Endodermal cell (in vitro differentiated cells): ENCODE results near the gene TMEM205. TPM values are rescaled to one million over a fixed set of nuclear protein-coding genes. Genes with fewer than 3 reads are reported as not detected.

Experiments
- DNase-seq: peaks from one replicate; pipeline ENCODE4 v3.0.0-alpha.2; 2017
- H3K27ac ChIP-seq: 2 replicates; pipeline ENCODE4 v1.5.1; 2013; ENCODE audit warnings: mild to moderate bottlenecking, low read depth, low read length, moderate library complexity
- H3K27me3 ChIP-seq: 2 replicates; pipeline ENCODE4 v1.6.1; 2013; ENCODE audit warnings: mild to moderate bottlenecking, low read length, moderate library complexity; ENCODE audit not compliant: insufficient read depth, control insufficient read depth, poor library complexity, severe bottlenecking
- H3K36me3 ChIP-seq: 2 replicates; pipeline ENCODE4 v1.7.0; 2013; ENCODE audit warnings: mild to moderate bottlenecking, low read length, moderate library complexity; ENCODE audit not compliant: control insufficient read depth, insufficient read depth
- H3K4me1 ChIP-seq: one replicate; pipeline ENCODE4 v1.7.0; 2013; ENCODE audit warnings: low read length; ENCODE audit not compliant: control insufficient read depth, insufficient read depth
- H3K4me3 ChIP-seq: 2 replicates; pipeline ENCODE4 v1.5.1; 2013; ENCODE audit warnings: mild to moderate bottlenecking, low read length, moderate library complexity
- H3K9ac ChIP-seq: 2 replicates; pipeline ENCODE4 v1.6.1; 2013; ENCODE audit warnings: mild to moderate bottlenecking, low read length, moderate library complexity; ENCODE audit not compliant: poor library complexity, severe bottlenecking; ENCODE audit errors: extremely low read depth
- H3K9me3 ChIP-seq: 2 replicates; pipeline ENCODE4 v1.6.1; 2013; ENCODE audit warnings: mild to moderate bottlenecking, low read length, moderate library complexity; ENCODE audit not compliant: control insufficient read depth
- H3K27ac Mint-ChIP-seq: 2 replicates; pipeline ENCODE4 v1.8.0; 2020; ENCODE audit warnings: mixed read lengths
- H3K27me3 Mint-ChIP-seq: 2 replicates; pipeline ENCODE4 v1.8.0; 2021; ENCODE audit warnings: mild to moderate bottlenecking, mixed read lengths; ENCODE audit not compliant: insufficient read depth
- H3K36me3 Mint-ChIP-seq: 2 replicates; pipeline ENCODE4 v1.8.0; 2020; ENCODE audit warnings: low read depth, mixed read lengths
- H3K4me1 Mint-ChIP-seq: 2 replicates; pipeline ENCODE4 v1.8.0; 2020; ENCODE audit warnings: mixed read lengths
- H3K4me3 Mint-ChIP-seq: 2 replicates; pipeline ENCODE4 v1.8.0; 2020; ENCODE audit warnings: mild to moderate bottlenecking, moderate library complexity, mixed read lengths
- H3K9me3 Mint-ChIP-seq: 2 replicates; pipeline ENCODE4 v1.8.0; 2020; ENCODE audit warnings: mild to moderate bottlenecking, mixed read lengths
- CTCF ChIP-seq: fragments of 200-600 bp; sonication (generic); conservative IDR thresholded peaks from 2 replicates; pipeline ENCODE4 v1.5.0; 2021; ENCODE audit warnings: antibody characterized with exemption, mild to moderate bottlenecking
- WGBS, 2 experiments: methylation state at CpG; one replicate each; pipeline versions ENCODE4 v1.1.5 to v1.1.7; 2013; ENCODE audit warnings: missing lambda C conversion rate in 2 of 2, mixed read lengths in 1 of 2; ENCODE audit not compliant: insufficient coverage in 1 of 2, insufficient read length in 1 of 2; 5-methylcytosine and 5-hydroxymethylcytosine counted together
- total RNA-seq, 2 donors: library from RNA; stranded (reverse); fragmentation: NEBNext Ultra II Directional in 1 of 2; extraction: Animal tissue kit (Norgen Biotek cat#: 25700) in 1 of 2; gene quantifications; 2 replicates in 1 of 2; 3 replicates in 1 of 2; pipeline ENCODE4 v1.2.1, GENCODE V29; 2021

The TMEM205 gene
- total RNA-seq, 2 donors from 2014 or later = 58.2 to 58.9 TPM

- Mint-ChIP-seq H3K27me3 (peaks cover 6% of the 10 kb centered on the region), H3K27ac (no peak overlapping the region), H3K36me3 (no peaks in the 10 kb centered on the region), H3K9me3 (peaks cover 5% of the 10 kb centered on the region), H3K4me3 (no peak overlapping the region), H3K4me1 (peaks cover 2% of the 10 kb centered on the region)
- 91 to 94% methylated on average over 7 to 8 of the region's 8 CpGs for WGBS, 2 experiments
- no peak overlapping the region for H3K27ac ChIP-seq
- no peaks in the 10 kb centered on the region for H3K9me3 ChIP-seq
- H3K27me3 ChIP-seq = no peaks in the 10 kb centered on the region
- no peak overlapping the region for H3K9ac ChIP-seq
- no peak for DNase-seq
- H3K4me1 ChIP-seq = peaks cover 6% of the 10 kb centered on the region
- H3K36me3 ChIP-seq = no peaks in the 10 kb centered on the region
- no peak overlapping the region for H3K4me3 ChIP-seq
- TF ChIP-seq CTCF = no peak
Observed at GRCh38 chr19:11299946-11300810, 45.9 kb downstream of the TMEM205 start.

GRCh38 chr19:11296264-11296663 is 49.8 kb downstream of the TMEM205 start:
- no peak overlapping the region for H3K4me3 Mint-ChIP-seq
- H3K36me3 ChIP-seq = no peaks in the 10 kb centered on the region
- no peak overlapping the region for H3K27ac Mint-ChIP-seq
- peaks cover 6% of the 10 kb centered on the region for H3K4me1 Mint-ChIP-seq
- H3K9me3 Mint-ChIP-seq = peaks cover 5% of the 10 kb centered on the region
- H3K27me3 Mint-ChIP-seq = peaks cover 4% of the 10 kb centered on the region
- no peaks in the 10 kb centered on the region for H3K36me3 Mint-ChIP-seq
- H3K27ac ChIP-seq = no peak overlapping the region
- H3K4me1 ChIP-seq = peaks cover 6% of the 10 kb centered on the region
- no peak for TF ChIP-seq CTCF
- WGBS, 2 experiments = 88 to 90% methylated on average over 7 of the region's 7 CpGs
- no peak overlapping the region for H3K4me3 ChIP-seq
- H3K9ac ChIP-seq = no peak overlapping the region
- DNase-seq = no peak
- H3K9me3 ChIP-seq = no peaks in the 10 kb centered on the region
- no peaks in the 10 kb centered on the region for H3K27me3 ChIP-seq

GRCh38 chr19:11295665-11296245 is 50.3 kb downstream of the TMEM205 start, which contains the start of gene TSPAN16:
Gene TSPAN16 (plus strand): TSS chr19:11296160. CDS start chr19:11296298, 138 bp downstream.
- H3K27me3 Mint-ChIP-seq = peaks cover 3% of the 10 kb centered on the region
- H3K4me1 ChIP-seq = peaks cover 6% of the 10 kb centered on the region
- DNase-seq = peak; percentile 62
- no peak within 1 kb of the TSS for H3K9ac ChIP-seq
- 91 to 95% methylated on average over 3 to 8 of the region's 8 CpGs for WGBS, 2 experiments
- H3K4me3 Mint-ChIP-seq = no peak within 1 kb of the TSS
- peaks cover 4% of the 10 kb centered on the region for H3K9me3 Mint-ChIP-seq
- H3K36me3 ChIP-seq = no peaks in the 10 kb centered on the region
- no peak within 1 kb of the TSS for H3K27ac Mint-ChIP-seq
- no peak within 1 kb of the TSS for H3K27ac ChIP-seq
- peaks cover 6% of the 10 kb centered on the region for H3K4me1 Mint-ChIP-seq
- no peaks in the 10 kb centered on the region for H3K36me3 Mint-ChIP-seq
- no peak within 1 kb of the TSS for H3K4me3 ChIP-seq
- no peaks in the 10 kb centered on the region for H3K9me3 ChIP-seq
- TF ChIP-seq CTCF = peak; percentile 53
- no peaks in the 10 kb centered on the region for H3K27me3 ChIP-seq
